ENCODE measurements around the gene TAS2R1. TPM values are rescaled to one million over a fixed set of nuclear protein-coding genes. Genes with fewer than 3 reads are reported as not detected.

The TAS2R1 gene
- not detected for total RNA-seq

- DNase-seq (no peak), ATAC-seq (no peak)
- Mint-ChIP-seq H3K36me3 (ENCODE audit: low read depth) (no peaks in the 10 kb centered on the region), H3K27ac (no peak within 1 kb of the TSS), H3K27me3 (no peaks in the 10 kb centered on the region), H3K4me3 (no peak within 1 kb of the TSS), H3K9me3 (ENCODE audit: low read depth) (peaks cover 14% of the 10 kb centered on the region), H3K4me1 (no peaks in the 10 kb centered on the region)
- intact Hi-C loops (cut with DNase I, micrococcal nuclease), result no loop called here
- ChIA-PET POLR2A (no interaction called here), CTCF (no interaction called here)
These were observed at the start of gene TAS2R1 for GRCh38 chr5:9630251-9630650. TAS2R1 (minus strand) TSS chr5:9630351; CDS start chr5:9630032, 319 bp downstream.

GRCh38 chr5:9670371-9670770 is 40.2 kb upstream of the TAS2R1 start:
- ChIA-PET POLR2A (no interaction called here), CTCF (no interaction called here)
- Mint-ChIP-seq H3K9me3 (ENCODE audit: low read depth) (no peaks in the 10 kb centered on the region), H3K36me3 (ENCODE audit: low read depth) (no peaks in the 10 kb centered on the region), H3K4me1 (no peaks in the 10 kb centered on the region), H3K27me3 (no peaks in the 10 kb centered on the region), H3K4me3 (no peak overlapping the region), H3K27ac (no peak overlapping the region)
- no peak for ATAC-seq
- intact Hi-C loops (cut with DNase I, micrococcal nuclease), result no loop called here
- no peak for DNase-seq

GRCh38 chr5:9667906-9668305 is 37.8 kb upstream of the TAS2R1 start:
- no peaks in the 10 kb centered on the region for H3K36me3 Mint-ChIP-seq (ENCODE audit: low read depth)
- CTCF ChIA-PET, result no interaction called here
- intact Hi-C loops (cut with DNase I, micrococcal nuclease), result no loop called here

GRCh38 chr5:9663891-9664290 is 33.7 kb upstream of the TAS2R1 start:
- Mint-ChIP-seq H3K36me3 (ENCODE audit: low read depth) (no peaks in the 10 kb centered on the region), H3K4me3 (no peak overlapping the region), H3K27me3 (no peaks in the 10 kb centered on the region), H3K9me3 (ENCODE audit: low read depth) (no peaks in the 10 kb centered on the region), H3K4me1 (no peaks in the 10 kb centered on the region), H3K27ac (no peak overlapping the region)
- ChIA-PET POLR2A (no interaction called here), CTCF (no interaction called here)
- ATAC-seq (no peak), DNase-seq (no peak)
- intact Hi-C loops (cut with DNase I, micrococcal nuclease), result no loop called here

More at GRCh38 chr5:9667906-9668305, 37.8 kb upstream of the TAS2R1 start:
- Mint-ChIP-seq H3K9me3 (ENCODE audit: low read depth) (no peaks in the 10 kb centered on the region), H3K4me1 (no peaks in the 10 kb centered on the region), H3K27ac (no peak overlapping the region), H3K4me3 (no peak overlapping the region), H3K27me3 (no peaks in the 10 kb centered on the region)
- DNase-seq (no peak), ATAC-seq (no peak)
- POLR2A ChIA-PET, result no interaction called here

GRCh38 chr5:9661316-9662015 is 31.3 kb upstream of the TAS2R1 start:
- ChIA-PET POLR2A (no interaction called here), CTCF (no interaction called here)
- Mint-ChIP-seq H3K27me3 (no peaks in the 10 kb centered on the region), H3K36me3 (ENCODE audit: low read depth) (no peaks in the 10 kb centered on the region), H3K27ac (no peak overlapping the region), H3K9me3 (ENCODE audit: low read depth) (no peaks in the 10 kb centered on the region), H3K4me1 (no peaks in the 10 kb centered on the region), H3K4me3 (no peak overlapping the region)
- ATAC-seq, result no peak
- DNase-seq, result no peak
- intact Hi-C loops (cut with DNase I, micrococcal nuclease), result no loop called here

- Mint-ChIP-seq H3K4me1 (no peaks in the 10 kb centered on the region), H3K9me3 (ENCODE audit: low read depth) (no peaks in the 10 kb centered on the region), H3K4me3 (no peak overlapping the region), H3K36me3 (ENCODE audit: low read depth) (no peaks in the 10 kb centered on the region), H3K27ac (no peak overlapping the region), H3K27me3 (no peaks in the 10 kb centered on the region)
- intact Hi-C loops (cut with DNase I, micrococcal nuclease), result no loop called here
- no peak for ATAC-seq
- ChIA-PET POLR2A (no interaction called here), CTCF (no interaction called here)
- DNase-seq, result no peak
These were observed 28.6 kb upstream of the TAS2R1 start for GRCh38 chr5:9658706-9659105.

GRCh38 chr5:9657819-9658218 is 27.7 kb upstream of the TAS2R1 start:
- ChIA-PET CTCF (no interaction called here), POLR2A (no interaction called here)
- intact Hi-C loops (cut with DNase I, micrococcal nuclease), result no loop called here
- Mint-ChIP-seq H3K9me3 (ENCODE audit: low read depth) (no peaks in the 10 kb centered on the region), H3K4me1 (no peaks in the 10 kb centered on the region), H3K27me3 (no peaks in the 10 kb centered on the region), H3K4me3 (no peak overlapping the region), H3K27ac (no peak overlapping the region), H3K36me3 (ENCODE audit: low read depth) (no peaks in the 10 kb centered on the region)
- ATAC-seq, result no peak
- no peak for DNase-seq

- CTCF ChIA-PET, result no interaction called here
- no peak for DNase-seq
- intact Hi-C loops (cut with DNase I, micrococcal nuclease), result no loop called here
- Mint-ChIP-seq H3K36me3 (ENCODE audit: low read depth) (no peaks in the 10 kb centered on the region), H3K4me3 (no peak overlapping the region), H3K9me3 (ENCODE audit: low read depth) (no peaks in the 10 kb centered on the region), H3K27me3 (no peaks in the 10 kb centered on the region), H3K4me1 (no peaks in the 10 kb centered on the region), H3K27ac (no peak overlapping the region)
- POLR2A ChIA-PET, result no interaction called here
- no peak for ATAC-seq
These were observed 25.5 kb upstream of the TAS2R1 start for GRCh38 chr5:9655641-9656040.

- Mint-ChIP-seq H3K27me3 (no peaks in the 10 kb centered on the region), H3K9me3 (ENCODE audit: low read depth) (no peaks in the 10 kb centered on the region), H3K4me3 (no peak overlapping the region), H3K27ac (no peak overlapping the region), H3K36me3 (ENCODE audit: low read depth) (no peaks in the 10 kb centered on the region), H3K4me1 (no peaks in the 10 kb centered on the region)
- intact Hi-C loops (cut with DNase I, micrococcal nuclease), result no loop called here
- ChIA-PET POLR2A (no interaction called here), CTCF (no interaction called here)
- ATAC-seq (no peak), DNase-seq (no peak)
These were observed 24.7 kb upstream of the TAS2R1 start for GRCh38 chr5:9654886-9655285.

GRCh38 chr5:9653811-9654210 is 23.7 kb upstream of the TAS2R1 start:
- H3K4me3 Mint-ChIP-seq, result no peak overlapping the region
- no peaks in the 10 kb centered on the region for H3K36me3 Mint-ChIP-seq (ENCODE audit: low read depth)
- intact Hi-C loops (cut with DNase I, micrococcal nuclease), result no loop called here
- ChIA-PET POLR2A (no interaction called here), CTCF (interaction anchor here (0.6 kb wide), 1 partner anchor 25 kb away, joined by 3 read pairs; no protein-coding TSS in a partner anchor)
- no peaks in the 10 kb centered on the region for H3K4me1 Mint-ChIP-seq
- ATAC-seq (no peak), DNase-seq (no peak)
- no peaks in the 10 kb centered on the region for H3K27me3 Mint-ChIP-seq
- no peak overlapping the region for H3K27ac Mint-ChIP-seq
- peaks cover under 1% of the 10 kb centered on the region for H3K9me3 Mint-ChIP-seq (ENCODE audit: low read depth)

- Mint-ChIP-seq H3K4me3 (no peak overlapping the region), H3K9me3 (ENCODE audit: low read depth) (peaks cover 1% of the 10 kb centered on the region), H3K27me3 (no peaks in the 10 kb centered on the region), H3K4me1 (no peaks in the 10 kb centered on the region), H3K27ac (no peak overlapping the region), H3K36me3 (ENCODE audit: low read depth) (no peaks in the 10 kb centered on the region)
- ChIA-PET CTCF (no interaction called here), POLR2A (no interaction called here)
- intact Hi-C loops (cut with DNase I, micrococcal nuclease), result no loop called here
- ATAC-seq (no peak), DNase-seq (no peak)
These were observed 22.9 kb upstream of the TAS2R1 start for GRCh38 chr5:9653061-9653460.

- no peaks in the 10 kb centered on the region for H3K36me3 Mint-ChIP-seq (ENCODE audit: low read depth)
These were observed 22.1 kb upstream of the TAS2R1 start for GRCh38 chr5:9652295-9652694.

GRCh38 chr5:9646843-9647242 is 16.7 kb upstream of the TAS2R1 start:
- DNase-seq (no peak), ATAC-seq (no peak)
- Mint-ChIP-seq H3K4me3 (no peak overlapping the region), H3K9me3 (ENCODE audit: low read depth) (peaks cover 1% of the 10 kb centered on the region), H3K27me3 (no peaks in the 10 kb centered on the region), H3K36me3 (ENCODE audit: low read depth) (no peaks in the 10 kb centered on the region), H3K4me1 (no peaks in the 10 kb centered on the region), H3K27ac (no peak overlapping the region)
- intact Hi-C loops (cut with DNase I, micrococcal nuclease), result no loop called here
- CTCF ChIA-PET, result no interaction called here
- POLR2A ChIA-PET, result no interaction called here

More at GRCh38 chr5:9652295-9652694, 22.1 kb upstream of the TAS2R1 start:
- Mint-ChIP-seq H3K27me3 (no peaks in the 10 kb centered on the region), H3K4me3 (no peak overlapping the region), H3K27ac (no peak overlapping the region), H3K4me1 (no peaks in the 10 kb centered on the region), H3K9me3 (ENCODE audit: low read depth) (peaks cover 1% of the 10 kb centered on the region)
- ATAC-seq, result no peak
- intact Hi-C loops (cut with DNase I, micrococcal nuclease), result no loop called here
- DNase-seq, result no peak
- ChIA-PET CTCF (no interaction called here), POLR2A (no interaction called here)

Data from activated CD4-positive, alpha-beta T cell treated with anti-CD3 and anti-CD28 coated beads for 36 hours (primary cell).